NCI-H1092 treated with DMSO at 0.1 percent for 48 hours (cell line): ENCODE data around the gene BCAS3.
"Not testable (repeated sequence)": the region's sequence is repeated elsewhere in the genome, so short reads cannot be mapped to it uniquely, and the experiment has no call there.

Source experiments
- DNase-seq: peaks from one replicate; lab custom pipeline; 2025; lab: John Stamatoyannopoulos, UW

BCAS3 gene

DNA sequence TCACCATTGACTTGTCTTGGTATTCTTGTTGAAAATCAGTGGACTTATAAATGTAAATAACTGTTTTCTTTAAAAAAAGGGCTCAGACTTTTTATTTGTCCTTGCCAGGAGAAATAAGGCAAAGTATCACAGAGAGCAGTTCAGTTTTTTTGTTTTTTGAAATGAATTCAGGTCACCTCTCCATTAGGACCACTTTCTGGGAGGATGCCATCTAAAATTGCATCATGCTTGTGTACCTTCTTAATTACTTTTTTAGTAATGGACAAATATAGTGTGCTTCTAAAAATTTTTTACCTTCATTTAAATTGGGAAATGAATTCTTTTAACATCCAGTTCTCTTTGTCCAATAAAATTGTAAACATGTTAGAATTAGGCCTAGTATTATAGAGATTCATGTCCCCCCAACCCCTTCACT lies 210.0 kb downstream of the BCAS3 start:
- DNase-seq, result peak; percentile 32

- DNase-seq, result no peak
Measured at GRCh38 chr17:60888812-60889709, 211.4 kb downstream of the BCAS3 start.

DNA sequence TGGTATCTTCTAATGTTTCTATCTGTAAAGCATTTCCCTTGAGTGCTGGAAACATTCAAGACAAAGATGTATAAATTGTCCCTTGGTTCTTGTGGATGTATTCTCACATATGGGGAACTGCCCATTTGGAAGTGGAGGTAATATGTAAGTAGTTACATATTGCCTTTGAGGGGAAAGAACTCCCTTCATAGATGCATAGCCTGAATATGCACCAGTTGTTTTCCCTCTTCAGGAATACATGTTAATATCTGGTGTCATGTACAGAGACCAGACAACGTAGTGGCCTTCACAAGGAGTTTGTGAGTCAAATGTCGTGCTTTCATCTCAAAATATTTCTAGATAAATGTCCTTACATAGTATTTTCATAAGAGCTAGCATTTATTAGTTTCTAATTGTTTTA lies 213.5 kb downstream of the BCAS3 start:
- DNase-seq, result no peak

GRCh38 chr17:60893475-60893874 lies 215.8 kb downstream of the BCAS3 start:
- no peak for DNase-seq

DNA sequence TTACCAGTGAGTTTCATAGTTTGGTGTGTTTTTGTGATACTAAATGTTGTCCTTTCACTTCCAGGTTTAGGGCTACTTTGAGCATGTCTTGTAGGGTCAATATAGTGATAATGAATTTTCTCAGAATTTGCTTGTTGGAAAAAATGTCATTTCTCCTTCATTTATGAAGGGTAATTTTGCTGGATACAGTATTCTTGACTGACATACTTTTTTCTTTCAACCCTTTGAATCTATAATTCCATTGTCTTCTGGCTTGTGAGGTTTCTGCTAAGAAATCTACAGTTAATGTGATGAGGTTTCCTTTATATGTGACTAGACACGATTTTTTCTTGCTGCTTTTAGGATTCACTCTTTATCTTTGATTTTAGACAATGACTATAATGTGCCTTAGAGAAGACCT lies 219.3 kb downstream of the BCAS3 start:
- no peak for DNase-seq

DNA sequence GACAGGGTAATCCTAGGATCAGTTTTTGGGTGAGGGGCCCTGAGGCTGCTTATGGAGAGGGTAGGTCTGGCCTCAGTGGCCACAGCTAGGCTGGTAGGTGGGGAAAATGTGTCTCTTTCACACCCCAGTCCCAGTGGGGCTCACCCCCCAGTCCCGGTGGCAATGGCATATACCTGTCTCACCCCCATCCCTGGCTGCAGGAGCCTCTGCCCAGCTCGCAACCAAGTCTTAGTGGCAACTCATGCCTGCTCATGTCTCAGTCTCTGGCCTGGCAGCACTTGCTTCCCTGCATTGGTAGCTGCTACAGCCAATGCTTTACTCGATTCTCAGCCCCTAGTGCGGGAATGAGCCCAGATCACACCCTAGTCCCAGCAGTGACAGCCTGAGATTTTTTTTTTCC lies 221.5 kb downstream of the BCAS3 start:
- no peak for DNase-seq

DNA sequence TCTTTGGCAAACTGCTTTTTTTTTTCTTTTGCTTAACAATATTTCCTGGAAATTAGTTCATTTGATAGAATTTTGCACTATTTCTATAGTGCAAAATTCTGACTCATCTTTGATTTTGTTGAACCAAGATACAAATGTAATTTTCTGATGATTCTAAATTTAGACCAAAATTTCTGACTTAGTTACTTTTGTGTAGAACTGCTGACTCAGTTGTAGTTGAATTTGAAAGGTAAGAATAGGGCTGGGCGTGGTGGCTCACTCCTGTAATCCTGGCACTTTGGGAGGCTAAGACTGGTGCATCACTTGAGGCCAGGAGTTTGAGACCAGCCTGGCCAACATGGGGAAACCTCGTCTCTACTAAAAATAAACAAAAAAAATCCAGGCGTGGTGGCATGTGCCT lies 223.0 kb downstream of the BCAS3 start:
- no peak for DNase-seq

GRCh38 chr17:60901242-60901641 lies 223.6 kb downstream of the BCAS3 start:
- no peak for DNase-seq

- DNase-seq, result no peak
Measured at GRCh38 chr17:60901806-60902205, 224.2 kb downstream of the BCAS3 start.

DNA sequence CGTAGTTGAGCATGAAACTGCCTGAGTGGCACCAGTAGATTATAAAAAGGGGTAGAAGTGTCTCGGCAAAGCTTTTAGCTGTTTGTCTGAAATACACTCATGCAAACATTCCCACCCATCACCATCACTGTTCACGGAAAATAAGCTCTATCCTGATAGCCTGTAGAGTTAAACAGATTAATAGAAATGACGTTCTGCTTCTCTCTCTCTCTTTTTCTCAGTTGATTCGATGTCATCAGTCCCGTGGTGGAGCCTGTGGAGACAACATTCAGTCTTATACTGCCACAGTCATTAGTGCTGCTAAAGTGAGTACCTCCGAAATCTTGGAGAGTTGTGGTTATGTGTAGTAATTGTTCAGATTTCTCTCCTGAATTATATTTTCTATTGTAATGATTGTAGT lies 224.7 kb downstream of the BCAS3 start:
- no peak for DNase-seq

GRCh38 chr17:60904582-60904981 lies 226.9 kb downstream of the BCAS3 start:
- DNase-seq, result no peak

DNA sequence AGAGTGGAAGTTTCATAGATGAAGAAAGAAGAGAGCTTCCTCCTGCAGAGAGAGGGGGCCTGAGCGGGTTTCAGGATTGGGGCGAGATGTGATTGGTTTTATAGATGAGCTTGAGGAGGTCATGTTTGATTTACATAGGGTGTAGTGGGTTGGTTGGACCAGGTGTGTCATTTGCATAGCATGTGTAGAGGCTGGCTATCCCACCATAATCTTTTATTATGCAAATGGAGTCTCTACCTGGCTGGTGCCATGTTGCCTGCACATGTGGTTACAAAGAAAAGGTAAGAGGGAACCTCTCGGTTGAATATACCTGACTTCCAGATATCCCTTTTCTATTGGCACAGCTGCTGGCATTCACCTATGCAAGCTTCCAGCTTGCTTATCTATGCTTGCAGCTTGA lies 228.1 kb downstream of the BCAS3 start:
- no peak for DNase-seq

GRCh38 chr17:60908324-60908723 lies 230.7 kb downstream of the BCAS3 start:
- no peak for DNase-seq

- no peak for DNase-seq
Measured at GRCh38 chr17:60909405-60909804, 231.8 kb downstream of the BCAS3 start.

DNA sequence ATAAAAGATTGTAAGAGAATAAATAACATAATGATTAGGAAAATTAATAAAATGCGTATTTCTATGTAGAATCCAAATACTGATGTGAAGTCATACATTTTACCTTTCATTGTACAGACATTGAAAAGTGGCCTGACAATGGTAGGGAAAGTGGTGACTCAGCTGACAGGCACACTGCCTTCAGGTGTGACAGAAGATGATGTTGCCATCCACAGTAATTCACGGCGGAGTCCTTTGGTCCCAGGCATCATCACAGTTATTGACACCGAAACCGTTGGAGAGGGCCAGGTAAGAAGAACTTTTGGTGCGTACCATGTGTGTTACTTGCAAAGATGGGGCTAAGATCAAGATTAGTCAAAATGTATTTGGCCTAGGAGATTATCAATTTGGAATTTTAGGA lies 232.8 kb downstream of the BCAS3 start:
- DNase-seq, result no peak

GRCh38 chr17:60914078-60914477 lies 236.4 kb downstream of the BCAS3 start:
- no peak for DNase-seq

GRCh38 chr17:60916043-60916442 lies 238.4 kb downstream of the BCAS3 start:
- DNase-seq, result no peak

DNA sequence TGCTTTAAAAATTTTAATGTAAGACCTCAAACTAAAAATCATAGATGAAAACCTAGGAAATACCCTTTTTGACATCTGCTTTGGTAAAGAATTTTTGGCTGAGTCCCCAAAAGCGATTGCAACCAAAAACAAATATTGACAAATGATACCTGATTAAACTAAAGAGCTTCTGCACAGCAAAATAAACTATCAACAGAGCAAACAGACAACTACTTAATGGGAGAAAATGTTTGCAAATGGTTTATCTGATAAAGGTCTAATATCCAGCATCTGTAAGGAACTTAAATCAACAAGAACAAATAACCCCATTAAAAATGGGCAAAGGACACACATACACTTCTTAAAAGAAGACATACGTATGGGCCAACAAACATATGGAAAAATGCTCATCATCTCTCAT lies 242.5 kb downstream of the BCAS3 start:
- peak; percentile 10 for DNase-seq

GRCh38 chr17:60923000-60923399 lies 245.3 kb downstream of the BCAS3 start:
- no peak for DNase-seq

DNA sequence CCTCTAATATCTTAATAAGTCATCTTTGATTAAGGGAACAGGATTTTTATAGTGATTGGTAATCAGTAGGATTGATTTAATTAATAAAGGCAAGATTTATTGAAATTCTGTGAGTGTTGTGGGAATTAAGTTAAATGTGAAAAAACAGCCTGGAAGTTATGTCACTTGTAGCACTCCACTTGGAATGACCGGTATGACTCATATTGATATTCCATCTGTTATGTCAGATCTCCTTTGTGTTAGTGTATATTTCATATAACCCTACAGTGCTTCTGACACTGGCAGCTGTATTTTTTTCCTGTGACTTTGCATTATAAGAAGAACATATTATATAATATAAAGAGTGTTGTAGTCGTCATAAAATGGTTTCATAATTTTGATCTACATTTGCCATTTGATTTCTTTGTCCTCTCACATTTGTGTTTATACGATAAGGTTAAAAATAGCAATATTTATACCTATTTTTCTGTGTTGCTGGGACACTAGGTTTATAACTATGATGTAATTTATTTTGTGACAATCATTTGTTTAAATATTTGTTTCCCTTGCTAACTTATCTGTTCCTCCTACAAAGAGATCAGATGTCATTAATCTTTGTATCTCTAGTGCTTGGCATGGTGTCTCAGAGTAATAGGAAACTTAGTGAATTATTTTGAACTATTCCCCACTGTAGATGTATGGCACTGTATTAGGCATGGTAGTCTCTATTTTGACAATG lies 249.0 kb downstream of the BCAS3 start:
- no peak for DNase-seq

GRCh38 chr17:60933739-60934138 lies 256.1 kb downstream of the BCAS3 start:
- no peak for DNase-seq

GRCh38 chr17:60934723-60935122 lies 257.1 kb downstream of the BCAS3 start:
- DNase-seq, result no peak

- not testable (repeated sequence) for DNase-seq
Measured at GRCh38 chr17:60935991-60936390, 258.3 kb downstream of the BCAS3 start.
